ENCODE measurements around the gene GTF3C5.

DNA sequence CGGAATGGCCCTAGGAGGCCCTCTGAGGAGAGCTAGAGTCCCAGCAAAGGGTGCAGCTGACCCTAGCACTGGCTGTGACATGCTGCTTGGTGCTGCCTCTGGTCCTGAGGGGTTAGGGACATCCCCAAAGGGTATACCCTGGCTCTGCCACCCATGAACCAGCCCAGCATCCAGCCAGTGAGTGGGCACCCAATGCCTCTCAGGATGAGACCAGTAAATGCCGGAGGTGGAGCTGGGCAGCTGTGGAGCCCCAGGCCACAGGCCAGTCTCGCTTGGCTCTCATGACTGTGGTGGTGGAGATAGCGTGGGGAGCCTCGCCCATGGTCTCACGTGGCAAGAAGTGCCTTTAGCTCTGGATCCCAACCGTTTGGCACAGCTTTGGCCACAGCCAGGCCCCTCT, 27.3 kb downstream of the GTF3C5 start:
- TF ChIP-seq, protein P1, sequence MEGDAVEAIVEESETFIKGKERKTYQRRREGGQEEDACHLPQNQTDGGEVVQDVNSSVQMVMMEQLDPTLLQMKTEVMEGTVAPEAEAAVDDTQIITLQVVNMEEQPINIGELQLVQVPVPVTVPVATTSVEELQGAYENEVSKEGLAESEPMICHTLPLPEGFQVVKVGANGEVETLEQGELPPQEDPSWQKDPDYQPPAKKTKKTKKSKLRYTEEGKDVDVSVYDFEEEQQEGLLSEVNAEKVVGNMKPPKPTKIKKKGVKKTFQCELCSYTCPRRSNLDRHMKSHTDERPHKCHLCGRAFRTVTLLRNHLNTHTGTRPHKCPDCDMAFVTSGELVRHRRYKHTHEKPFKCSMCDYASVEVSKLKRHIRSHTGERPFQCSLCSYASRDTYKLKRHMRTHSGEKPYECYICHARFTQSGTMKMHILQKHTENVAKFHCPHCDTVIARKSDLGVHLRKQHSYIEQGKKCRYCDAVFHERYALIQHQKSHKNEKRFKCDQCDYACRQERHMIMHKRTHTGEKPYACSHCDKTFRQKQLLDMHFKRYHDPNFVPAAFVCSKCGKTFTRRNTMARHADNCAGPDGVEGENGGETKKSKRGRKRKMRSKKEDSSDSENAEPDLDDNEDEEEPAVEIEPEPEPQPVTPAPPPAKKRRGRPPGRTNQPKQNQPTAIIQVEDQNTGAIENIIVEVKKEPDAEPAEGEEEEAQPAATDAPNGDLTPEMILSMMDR (IDR thresholded peaks at IDR 0.05) = no peak
- no peak for TF ChIP-seq POLR2AphosphoS5 (IDR thresholded peaks at IDR 0.05)
